ENCODE results near the gene UBXN2A.

Gene UBXN2A, protein sequence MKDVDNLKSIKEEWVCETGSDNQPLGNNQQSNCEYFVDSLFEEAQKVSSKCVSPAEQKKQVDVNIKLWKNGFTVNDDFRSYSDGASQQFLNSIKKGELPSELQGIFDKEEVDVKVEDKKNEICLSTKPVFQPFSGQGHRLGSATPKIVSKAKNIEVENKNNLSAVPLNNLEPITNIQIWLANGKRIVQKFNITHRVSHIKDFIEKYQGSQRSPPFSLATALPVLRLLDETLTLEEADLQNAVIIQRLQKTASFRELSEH

DNA sequence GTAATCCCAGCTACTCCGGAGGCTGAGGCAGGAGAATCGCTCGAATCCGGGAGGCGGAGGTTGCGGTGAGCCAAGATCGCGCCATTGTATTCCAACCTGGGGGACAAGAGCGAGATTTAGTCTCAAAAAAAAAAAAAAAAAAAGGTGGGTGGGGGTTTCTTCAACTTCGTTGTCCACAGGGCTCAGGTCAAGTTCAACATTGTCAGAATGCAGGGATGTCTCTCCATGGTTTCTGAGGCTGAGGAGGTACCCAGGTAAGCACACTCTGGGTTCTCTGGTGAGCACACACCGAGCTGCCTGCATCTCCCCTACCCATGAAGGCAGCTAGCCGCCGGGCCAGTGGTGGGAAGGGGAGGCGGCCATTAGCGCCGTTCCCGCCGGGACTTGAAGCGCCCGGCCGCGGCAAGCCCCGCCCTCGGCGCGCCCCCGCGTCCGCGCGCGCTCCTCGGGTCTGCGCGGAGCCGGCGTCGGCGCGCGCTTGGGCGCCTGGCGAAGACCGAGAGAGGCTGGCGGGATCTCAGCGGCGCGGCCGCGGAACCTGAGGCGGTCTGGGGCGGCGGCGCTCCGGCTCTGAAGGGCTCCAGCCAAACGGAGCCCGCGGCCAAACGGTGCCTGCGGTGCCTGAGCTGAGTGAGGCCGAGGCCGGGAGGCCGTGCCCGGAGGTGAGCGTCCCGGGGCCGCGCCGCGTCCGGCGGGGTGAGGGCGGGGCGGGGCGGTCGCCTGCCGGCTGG is at the start of gene UBXN2A:
Gene UBXN2A (plus strand): TSS at position 477 of the 731 bp plus-strand sequence. CDS start 17,852 bp downstream, outside the sequence.
- peak; percentile 53 to 64 for DNase-seq (ENCODE audit: low read depth in 1 of 2, low spot score in 1 of 2)

DNA sequence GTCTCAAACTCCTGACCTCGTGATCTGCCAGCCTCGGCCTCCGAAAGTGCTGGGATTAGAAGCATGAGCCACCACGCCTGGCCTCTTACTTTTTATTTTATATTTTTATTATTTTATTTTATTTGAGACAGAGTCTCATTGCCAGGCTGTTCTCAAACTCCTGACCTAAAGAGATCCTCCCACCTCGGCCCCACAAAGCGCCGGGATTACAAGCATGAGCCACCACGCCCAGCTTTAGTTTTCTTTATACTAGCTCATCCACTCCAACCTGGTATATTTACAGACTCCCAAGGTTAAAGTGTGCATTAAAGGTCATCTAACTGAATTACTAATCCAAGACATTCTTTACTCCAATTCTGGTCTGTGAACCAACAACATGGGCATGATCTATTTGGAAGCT is 40.1 kb upstream of the UBXN2A start:
- no peak for DNase-seq (ENCODE audit: low read depth in 1 of 2, low spot score in 1 of 2)

DNA sequence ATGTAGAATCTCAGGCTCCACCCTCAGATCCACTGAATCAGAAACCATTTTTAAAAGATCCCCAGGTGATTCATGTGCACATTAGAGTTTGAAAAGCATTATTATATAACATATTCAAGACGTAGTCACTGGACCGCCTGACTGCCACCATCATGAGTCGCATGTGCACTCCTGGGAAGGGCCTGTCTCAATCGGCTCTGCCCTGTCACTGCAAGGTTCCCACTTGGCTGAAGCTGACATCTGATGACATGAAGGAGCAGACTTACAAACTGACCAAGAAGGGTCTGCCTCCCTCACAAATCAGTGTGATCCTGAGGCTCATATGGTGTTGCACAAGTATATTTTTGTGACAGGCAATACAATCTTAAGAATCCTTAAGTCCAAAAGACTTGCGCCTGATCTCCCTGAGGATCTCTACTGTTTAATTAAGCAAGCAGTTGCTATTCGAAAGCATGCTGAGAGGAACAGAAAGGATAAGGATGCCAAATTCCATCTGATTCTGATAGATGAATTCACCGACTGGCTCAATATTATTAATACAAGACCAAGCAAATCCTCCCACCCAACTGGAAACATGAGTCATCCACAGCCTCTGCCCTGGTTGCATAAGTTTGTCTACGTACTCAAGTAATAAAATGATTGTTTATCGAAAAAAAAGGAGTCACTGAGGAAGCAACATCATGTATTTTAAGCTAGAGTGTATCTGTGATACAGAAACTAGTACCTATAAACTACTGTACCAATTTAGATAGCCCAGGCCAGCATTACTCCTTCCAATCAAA is 39.5 kb upstream of the UBXN2A start:
- no peak for DNase-seq (ENCODE audit: low read depth in 1 of 2, low spot score in 1 of 2)

DNA sequence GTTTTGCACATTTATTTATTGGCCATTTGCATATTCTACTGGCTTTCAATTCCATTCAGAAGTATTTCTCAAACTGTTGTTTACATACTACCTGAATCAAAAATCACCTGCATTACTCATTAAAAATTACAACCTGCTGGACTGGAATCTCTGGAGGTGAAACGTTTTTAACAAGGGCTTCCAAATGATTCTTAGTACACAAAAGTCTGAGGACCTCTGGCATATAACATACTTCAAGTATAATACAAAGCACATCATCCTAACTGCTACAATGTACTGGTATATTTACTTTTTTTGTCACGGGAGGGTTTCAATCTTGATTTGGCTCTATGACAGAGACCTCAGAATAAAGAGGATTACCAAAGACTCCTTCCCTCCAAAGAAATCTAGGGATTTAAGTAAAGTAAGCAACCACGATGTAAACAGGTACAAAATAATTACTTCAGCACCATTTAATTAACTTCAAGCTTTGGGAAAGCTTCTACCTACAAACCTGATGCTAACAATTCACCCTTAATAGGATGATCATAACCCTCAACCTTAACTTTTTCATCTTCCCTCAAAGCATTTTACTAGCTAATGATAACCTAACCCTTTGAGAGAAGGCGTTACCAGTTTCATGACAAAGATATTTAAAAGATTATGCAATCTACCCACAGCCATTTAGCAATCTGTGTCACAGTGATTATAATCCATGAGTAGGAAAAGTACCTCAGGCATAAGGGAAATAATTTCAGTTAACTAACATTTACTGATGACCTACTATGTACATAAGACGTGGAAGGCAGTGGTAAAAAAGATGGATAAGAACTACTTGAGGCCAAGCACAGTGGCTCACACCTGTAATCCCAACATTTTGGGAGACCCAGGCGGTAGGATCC is 38.1 kb upstream of the UBXN2A start:
- DNase-seq (ENCODE audit: low read depth in 1 of 2, low spot score in 1 of 2), result no peak

DNA sequence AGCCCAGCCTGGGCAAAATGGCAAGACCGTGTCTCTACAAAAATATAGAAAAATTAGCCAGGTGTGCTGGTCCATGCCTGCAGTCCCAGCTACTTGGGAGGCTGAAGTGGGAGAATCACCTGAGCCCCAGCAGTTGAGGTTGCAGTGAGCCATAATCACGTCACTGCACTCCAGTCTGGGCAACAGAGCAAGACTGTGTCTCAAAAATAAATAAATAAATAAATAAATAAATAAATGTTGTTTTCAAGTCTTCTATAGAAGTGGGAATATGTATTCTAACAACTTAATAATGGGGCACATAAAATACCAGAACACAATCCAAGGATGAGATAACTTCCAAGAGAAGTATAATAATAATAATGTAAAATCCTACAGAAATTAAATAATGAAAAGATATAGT is 37.2 kb upstream of the UBXN2A start:
- no peak for DNase-seq (ENCODE audit: low read depth in 1 of 2, low spot score in 1 of 2)

DNA sequence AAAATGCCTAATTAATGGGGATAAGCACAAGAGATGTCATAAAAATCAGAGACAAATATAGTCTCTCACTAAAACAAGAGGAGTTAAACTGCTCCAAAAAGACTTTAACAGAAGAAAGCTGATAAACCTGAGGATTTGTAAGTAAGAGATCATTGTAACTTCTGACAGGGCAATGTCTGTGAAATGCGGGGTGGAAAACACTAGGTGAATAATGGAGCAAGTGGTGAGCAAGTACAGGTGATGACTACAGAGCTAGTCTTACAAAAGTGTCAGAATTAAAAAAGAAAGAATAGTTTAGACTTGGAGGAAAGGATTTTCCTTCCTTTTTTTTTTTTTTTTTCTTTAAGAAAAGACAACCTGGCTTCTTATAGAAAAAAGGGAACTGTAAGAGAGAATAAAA is 36.0 kb upstream of the UBXN2A start:
- DNase-seq (ENCODE audit: low read depth in 1 of 2, low spot score in 1 of 2), result no peak

DNA sequence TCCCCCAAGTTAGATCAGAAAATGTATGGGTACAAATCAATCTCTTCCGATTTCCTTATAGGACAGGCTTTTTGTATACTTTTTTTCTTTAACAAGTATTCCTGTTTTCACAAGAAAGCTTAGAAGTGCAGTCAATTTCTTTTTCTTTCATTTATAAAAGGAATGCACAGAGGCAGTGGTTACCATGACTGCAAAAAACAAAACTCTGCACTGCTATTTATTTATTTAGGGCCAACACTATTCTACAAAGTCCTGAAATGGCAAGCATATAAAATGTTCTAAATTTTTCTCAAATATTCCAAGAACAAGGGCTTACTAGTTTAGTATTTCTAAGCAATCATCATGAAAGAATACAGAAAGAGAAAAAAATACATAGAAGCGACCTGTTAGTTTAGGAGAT is 35.6 kb upstream of the UBXN2A start:
- DNase-seq (ENCODE audit: low read depth in 1 of 2, low spot score in 1 of 2), result no peak

DNA sequence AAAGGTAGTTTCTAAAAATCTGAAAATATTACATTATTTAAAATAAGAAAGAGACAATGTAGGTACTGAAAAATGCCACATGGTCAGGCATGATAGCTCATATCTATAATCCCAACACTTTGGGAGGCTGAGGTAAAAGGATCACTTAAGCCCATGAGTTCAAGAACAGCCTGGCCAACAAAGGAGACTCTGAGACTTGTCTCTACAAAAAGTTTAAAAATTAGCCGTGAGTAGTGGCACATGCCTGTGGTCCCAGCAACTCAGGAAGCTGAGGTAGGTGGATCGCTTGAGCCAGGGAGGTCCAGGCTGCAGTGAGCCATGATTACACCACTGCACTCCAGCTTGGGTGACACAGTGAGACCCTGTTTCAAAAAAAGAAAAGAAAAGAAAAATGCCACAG is 35.1 kb upstream of the UBXN2A start:
- DNase-seq (ENCODE audit: low read depth in 1 of 2, low spot score in 1 of 2), result no peak

DNA sequence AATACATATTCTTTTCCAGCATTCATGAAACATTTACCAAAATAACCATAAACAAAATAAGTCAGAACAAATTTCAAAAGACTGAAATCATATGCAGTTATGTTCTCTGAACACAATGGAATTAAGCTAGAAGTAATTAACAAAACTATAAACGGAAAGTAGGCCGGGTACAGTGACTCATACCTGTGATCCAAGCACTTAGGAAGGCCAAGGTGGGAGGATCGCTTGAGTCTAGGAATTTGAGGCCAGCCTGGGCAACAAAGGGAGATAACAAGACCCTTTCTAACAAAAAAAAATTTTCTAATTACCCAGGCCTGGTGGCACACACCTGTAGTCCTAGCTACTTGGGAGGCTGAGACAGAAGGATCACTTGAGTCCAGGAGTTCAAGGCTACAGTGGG is 28.2 kb upstream of the UBXN2A start:
- DNase-seq (ENCODE audit: low read depth in 1 of 2, low spot score in 1 of 2), result no peak

DNA sequence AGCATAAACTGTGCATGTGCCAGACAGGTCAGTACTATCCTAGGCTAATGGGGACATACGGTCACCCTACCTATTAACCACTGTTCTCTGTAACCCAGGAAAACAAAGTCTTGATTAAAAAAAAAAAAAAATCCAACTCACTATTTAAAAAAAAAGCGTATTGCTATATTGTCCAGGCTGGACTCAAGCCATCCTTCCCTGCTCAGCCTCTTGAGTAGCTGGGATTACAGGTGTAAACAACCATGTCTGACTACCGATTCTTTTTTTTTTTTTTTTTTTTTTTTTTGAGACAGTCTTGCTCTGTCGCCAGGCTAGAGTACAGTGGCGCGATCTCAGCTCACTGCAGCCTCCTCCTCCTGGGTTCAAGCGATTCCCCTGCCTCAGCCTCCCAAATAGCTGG is 24.9 kb upstream of the UBXN2A start:
- DNase-seq (ENCODE audit: low read depth in 1 of 2, low spot score in 1 of 2), result no peak

DNA sequence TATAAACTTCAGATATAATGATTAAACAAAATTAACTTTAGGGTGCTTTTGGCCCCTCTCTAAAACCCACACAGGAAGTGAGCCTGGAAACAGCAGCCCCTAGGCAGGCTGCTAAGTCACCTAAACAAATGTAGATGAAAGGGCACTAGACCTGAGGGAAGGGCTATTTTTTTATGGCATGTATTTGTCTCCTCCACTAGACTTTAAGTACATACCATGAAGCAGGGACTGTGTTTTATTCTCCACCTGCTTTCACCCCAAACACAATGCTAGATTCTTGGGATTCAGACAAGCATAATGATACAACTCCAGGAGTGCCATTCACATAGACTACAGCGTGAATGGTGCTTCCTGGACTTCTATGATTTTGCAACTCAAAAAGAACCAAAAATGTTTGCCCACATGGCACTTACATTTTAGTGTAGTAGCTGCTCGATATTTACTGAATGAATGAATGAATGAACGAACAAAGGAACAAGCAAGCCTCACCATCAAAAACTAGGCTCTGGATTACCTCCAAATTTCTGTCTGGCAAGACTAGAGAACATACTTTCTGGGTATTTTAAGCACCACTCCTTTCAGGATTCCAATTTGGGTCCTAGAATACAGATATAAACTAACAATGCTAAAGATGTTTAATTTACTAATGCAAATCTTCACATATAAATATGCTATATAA is 23.4 kb upstream of the UBXN2A start:
- no peak for DNase-seq (ENCODE audit: low read depth in 1 of 2, low spot score in 1 of 2)

DNA sequence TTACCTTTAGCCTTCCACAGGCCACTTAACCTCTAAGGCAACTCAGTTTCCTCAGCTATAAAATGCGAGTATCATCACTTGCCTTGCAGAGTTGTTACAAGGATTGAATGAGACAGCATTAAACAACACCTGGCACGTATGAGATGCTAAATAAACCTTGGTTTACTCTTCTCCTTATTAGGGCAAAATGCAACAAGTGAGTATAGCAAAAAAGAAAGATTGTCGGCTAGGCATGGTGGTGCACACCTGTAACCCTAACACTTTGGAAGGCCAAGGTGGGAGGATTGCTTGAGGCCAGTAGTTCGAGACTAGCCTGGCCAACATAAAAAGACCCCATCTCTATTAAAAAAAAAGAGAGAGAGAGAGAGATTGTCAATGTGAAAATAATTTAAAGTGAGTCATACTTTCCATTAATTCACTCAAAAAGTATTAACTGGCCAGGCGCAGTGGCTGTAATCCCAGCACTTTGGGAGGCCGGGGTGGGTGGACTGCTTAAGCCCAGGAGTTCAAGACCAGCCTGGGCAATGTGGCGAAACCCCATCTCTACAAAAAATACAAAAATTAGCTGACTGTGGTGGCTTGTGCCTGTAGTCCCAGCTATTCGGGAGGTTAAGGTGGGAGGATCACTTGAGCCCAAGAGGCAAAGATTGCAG is 21.3 kb upstream of the UBXN2A start:
- no peak for DNase-seq (ENCODE audit: low read depth in 1 of 2, low spot score in 1 of 2)

DNA sequence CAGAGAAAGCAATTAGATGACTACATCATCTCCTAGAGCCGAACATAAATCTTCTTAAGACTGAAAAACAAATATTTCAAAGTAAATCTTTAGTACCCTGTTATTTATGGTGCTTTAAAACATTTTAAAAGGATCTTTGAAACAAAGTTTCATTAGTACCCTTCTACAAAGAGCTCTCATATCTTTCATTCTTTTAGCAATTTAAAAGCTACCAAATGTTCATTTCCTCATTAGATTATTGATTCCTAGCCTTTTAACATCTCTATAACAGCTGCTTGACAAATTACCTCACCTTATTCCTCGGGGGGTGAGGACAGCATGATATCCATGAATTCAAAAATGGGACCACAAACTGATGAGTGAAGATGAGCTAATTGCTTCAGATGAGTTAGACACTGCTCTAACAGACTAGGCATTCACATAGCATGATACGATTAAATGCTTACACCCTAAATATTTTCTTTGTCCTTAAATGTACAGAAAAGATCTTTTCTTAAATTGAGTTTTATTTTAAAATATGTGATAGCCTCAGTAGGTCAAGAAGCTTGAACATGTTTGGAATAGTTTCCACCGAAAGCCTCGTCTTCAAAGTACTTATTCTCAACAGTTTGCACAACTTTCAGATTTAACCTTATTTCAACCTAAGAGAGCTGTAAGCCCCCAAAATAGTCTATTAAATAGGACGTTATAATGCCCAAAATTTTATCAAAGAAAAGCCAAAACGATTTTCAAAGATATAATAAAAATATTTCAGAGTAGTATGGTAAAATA is 15.5 kb upstream of the UBXN2A start:
- DNase-seq (ENCODE audit: low read depth in 1 of 2, low spot score in 1 of 2), result no peak

DNA sequence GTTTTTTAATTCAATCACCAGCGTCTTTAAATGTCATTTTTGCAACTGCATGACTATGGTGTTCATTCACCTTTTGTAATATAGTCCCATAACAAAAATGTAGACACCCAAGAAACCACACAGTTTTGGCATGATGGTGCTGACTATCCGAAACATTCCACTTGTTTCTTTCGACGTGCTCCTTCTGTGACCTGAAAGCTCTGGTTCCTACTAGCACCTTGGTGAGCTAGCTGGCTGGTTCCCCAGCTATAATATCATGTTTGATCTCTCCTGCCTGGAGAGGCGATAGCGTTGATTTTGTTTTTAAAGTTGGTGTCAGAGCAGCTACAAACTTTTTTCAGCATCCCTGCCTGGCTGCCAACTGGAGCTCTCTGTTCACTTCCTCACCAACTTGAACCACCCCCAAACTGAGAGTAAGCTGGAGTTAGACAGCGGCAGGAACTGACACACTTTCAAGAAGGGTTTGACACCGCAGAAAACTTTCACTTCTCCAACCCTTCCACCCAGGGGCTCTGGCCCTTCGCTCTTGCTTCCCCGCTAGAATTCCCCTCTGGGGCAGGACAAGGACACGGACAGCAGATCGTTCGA is 14.5 kb upstream of the UBXN2A start:
- peak in 1 of 2 donors; percentile 25 for DNase-seq (ENCODE audit: low read depth in 1 of 2, low spot score in 1 of 2)

DNA sequence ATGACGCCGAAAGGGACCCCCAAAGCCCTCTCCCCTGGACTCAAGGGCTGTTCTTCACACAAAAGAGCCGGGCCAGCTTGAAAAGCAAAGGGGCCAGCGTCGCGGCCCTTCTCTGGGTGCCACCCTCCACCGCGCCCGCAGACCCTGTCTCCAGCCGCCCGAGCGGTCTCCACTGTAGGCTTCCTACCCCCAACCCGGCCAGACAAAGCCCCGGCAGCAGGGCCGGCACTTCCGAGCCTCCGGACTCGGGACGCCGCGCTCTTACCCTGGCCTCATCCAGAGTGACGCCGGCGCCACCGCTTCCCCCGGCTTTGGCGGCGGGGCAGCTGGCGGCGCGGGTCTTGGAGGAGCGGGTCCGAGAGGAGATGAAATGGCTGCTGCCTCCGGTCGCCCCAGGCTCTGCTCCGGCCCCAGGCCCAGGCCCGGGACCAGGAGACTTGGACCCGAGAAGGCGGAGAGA is 13.9 kb upstream of the UBXN2A start:
- peak in 1 of 2 donors; percentile 15 for DNase-seq (ENCODE audit: low read depth in 1 of 2, low spot score in 1 of 2)

DNA sequence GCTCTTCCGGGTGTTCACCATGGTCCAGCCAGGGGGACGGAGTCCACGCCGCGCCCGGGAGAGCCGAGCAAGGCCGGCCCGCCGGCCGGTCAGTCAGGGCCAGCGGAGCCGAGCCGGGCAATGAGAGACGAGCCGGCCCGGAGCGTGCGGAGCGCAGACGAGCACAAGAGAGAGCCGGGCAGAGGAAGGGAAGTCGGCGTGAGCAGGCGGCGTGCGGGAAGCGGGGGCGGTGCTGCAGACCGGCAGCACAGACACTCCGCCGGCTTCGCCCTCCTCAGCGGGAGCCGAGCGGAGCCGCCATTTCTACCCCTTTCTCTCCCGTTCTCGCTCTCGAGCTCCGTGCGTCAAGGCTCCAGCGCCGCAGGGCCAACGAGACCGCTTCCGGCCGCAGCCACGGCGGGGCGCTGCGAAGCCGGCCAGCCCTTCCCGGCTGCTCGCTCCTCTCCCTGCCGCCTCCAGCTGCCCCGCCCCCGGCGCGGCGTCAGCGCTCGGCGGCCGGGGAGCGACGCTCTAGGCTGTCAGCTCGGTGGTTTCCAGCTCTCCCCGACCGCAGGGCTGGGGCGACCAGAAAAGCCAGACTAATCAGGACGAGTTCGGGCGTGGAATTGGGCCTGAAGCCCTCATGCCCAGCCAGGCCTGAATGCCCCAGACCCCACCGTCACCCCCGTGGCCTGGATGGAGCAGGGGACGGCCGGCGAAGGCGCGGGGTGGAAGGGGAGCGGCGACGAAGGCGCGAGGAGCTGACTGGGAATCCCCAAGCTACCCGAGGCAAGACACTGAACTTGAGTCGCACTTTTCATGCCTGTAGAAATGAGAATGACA is 13.3 kb upstream of the UBXN2A start, which contains the start of gene ATAD2B:
Gene ATAD2B (minus strand): TSS at position 374 of the 822 bp plus-strand sequence. CDS start 353 bp downstream, at position 21.
- peak; percentile 92 to 93 for DNase-seq (ENCODE audit: low read depth in 1 of 2, low spot score in 1 of 2)

DNA sequence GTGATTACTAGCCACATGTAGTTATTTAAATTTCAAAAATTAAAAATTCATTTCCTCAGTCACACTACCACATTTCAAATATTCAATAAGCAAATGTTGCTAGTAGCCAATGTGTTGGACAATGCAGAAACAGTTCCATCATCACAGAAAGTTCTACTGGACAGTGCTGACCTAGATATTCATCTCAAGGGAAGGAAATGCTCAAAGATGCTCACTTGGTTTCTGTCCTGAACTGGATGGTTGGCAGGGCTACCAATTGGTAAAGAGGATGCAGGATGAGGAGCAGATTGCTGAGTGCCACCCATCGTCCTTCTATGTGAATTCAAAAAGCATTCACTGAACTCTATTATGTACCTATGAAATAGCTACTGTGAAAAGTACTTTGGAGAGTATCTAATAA is 6.0 kb upstream of the UBXN2A start:
- DNase-seq (ENCODE audit: low read depth in 1 of 2, low spot score in 1 of 2), result no peak

Data from stimulated activated CD4-positive, alpha-beta T cell treated with anti-CD3 and anti-CD28 coated beads, Interleukin-15, amount 100 ng/mL, for 1 hour (primary cell).